Spleen (tissue), 7 donors: Measurements from ENCODE around the gene PRDM5.

ENCODE experiments used
- CTCF ChIP-seq, 11 experiments: fragments of 200-600 bp in 7 of 11; fragments of 450-650 bp in 4 of 11; sonication (generic) in 4 of 11; IDR thresholded peaks in 8 of 11; conservative IDR thresholded peaks in 3 of 11; 1 replicate in 7 of 11; 2 replicates in 4 of 11; pipeline versions ENCODE4 v1.4.0 to v1.8.0; 2016 to 2021; ENCODE audit warnings: antibody characterized with exemption in 11 of 11, inconsistent platforms in 4 of 11, mild to moderate bottlenecking in 1 of 11
- POLR2AphosphoS5 ChIP-seq, 3 donors: sonication (generic); formaldehyde crosslinking; IDR thresholded peaks; one replicate each; pipeline ENCODE4 v1.5.1; 2017; ENCODE audit warnings: antibody characterized with exemption in 3 of 3
- donor health status: DM: no; HTN: no; CAD: no; lungs with moderate emphysema.
- donor health status: DM: no; HTN: no; CAD: no.
- donor health status: DM: no; HTN: no; CAD: no.

GRCh38 chr4:120850018-120850599 is 72.4 kb downstream of the PRDM5 start:
- TF ChIP-seq CTCF (IDR thresholded peaks at IDR 0.05 in 8 of 11, conservative IDR thresholded peaks at IDR 0.05 in 3 of 11) (no peak), POLR2AphosphoS5 (IDR thresholded peaks at IDR 0.05) (no peak)
